Measurements from ENCODE around the gene PHLPP1.

The PHLPP1 gene

DNA sequence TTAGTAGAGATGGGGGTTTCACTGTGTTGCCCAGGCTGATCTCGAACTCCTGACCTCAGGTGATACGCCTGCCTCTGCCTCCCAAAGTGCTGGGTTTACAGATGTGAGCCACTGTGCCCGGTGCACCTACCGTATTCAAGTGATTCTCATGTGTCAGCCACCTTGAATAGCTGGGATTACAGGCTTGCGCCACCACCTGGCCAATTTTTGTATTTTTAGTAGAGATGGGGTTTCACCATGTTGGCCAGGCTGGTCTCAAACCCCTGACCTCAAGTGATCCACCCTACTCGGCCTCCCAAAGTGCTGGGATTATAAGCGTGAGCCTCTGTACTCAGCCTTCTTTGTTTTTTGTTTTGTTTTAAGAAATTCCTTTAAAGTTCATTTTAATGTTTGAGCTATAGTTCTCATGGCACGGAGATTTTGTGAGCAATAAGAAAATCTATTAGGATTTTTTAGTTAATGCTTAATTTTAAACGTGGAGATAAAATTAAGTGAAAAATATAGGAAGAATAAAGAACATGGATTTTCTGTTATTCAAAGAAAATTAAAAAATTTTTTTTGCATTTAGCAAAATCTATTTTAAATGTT lies 242.6 kb downstream of the PHLPP1 start:
- TF ChIP-seq ZFX (IDR thresholded peaks at IDR 0.05; ENCODE audit: borderline replicate concordance), result no peak
- TF ChIP-seq, protein P1, sequence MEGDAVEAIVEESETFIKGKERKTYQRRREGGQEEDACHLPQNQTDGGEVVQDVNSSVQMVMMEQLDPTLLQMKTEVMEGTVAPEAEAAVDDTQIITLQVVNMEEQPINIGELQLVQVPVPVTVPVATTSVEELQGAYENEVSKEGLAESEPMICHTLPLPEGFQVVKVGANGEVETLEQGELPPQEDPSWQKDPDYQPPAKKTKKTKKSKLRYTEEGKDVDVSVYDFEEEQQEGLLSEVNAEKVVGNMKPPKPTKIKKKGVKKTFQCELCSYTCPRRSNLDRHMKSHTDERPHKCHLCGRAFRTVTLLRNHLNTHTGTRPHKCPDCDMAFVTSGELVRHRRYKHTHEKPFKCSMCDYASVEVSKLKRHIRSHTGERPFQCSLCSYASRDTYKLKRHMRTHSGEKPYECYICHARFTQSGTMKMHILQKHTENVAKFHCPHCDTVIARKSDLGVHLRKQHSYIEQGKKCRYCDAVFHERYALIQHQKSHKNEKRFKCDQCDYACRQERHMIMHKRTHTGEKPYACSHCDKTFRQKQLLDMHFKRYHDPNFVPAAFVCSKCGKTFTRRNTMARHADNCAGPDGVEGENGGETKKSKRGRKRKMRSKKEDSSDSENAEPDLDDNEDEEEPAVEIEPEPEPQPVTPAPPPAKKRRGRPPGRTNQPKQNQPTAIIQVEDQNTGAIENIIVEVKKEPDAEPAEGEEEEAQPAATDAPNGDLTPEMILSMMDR (IDR thresholded peaks at IDR 0.05), result peak; percentile 80

GRCh38 chr18:62959481-62959880 lies 244.1 kb downstream of the PHLPP1 start:
- TF ChIP-seq ZFX (IDR thresholded peaks at IDR 0.05; ENCODE audit: borderline replicate concordance), result no peak
- TF ChIP-seq, protein P1 (IDR thresholded peaks at IDR 0.05), result no peak
- no peak overlapping the region for H3K27ac ChIP-seq

More for the DNA sequence above, 242.6 kb downstream of the PHLPP1 start:
- H3K27ac ChIP-seq, result no peak overlapping the region

DNA sequence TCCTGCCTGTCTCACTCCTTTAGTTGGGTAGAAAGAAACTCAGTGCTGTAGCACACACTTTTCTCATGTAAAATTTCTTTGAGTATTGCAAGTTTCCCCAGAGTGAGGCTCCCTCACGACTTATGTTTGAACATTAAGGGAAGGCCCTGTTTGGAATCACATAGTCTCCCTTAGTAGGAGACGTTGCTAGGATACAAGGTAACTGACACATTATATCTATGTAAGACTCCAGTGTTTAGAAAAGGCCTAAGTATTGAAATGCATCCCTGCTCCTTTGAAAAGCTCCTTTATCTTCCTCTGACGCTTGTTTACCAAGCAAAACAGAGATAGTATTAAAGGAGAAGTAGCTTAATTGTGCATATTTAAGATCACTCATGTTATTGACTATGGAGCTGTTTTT lies 248.2 kb downstream of the PHLPP1 start:
- no peak overlapping the region for H3K27ac ChIP-seq
- no peak for TF ChIP-seq ZFX (IDR thresholded peaks at IDR 0.05; ENCODE audit: borderline replicate concordance)
- TF ChIP-seq, protein P1 (IDR thresholded peaks at IDR 0.05), result no peak

- H3K27ac ChIP-seq, result no peak overlapping the region
- TF ChIP-seq, protein P1 (IDR thresholded peaks at IDR 0.05), result no peak
- no peak for TF ChIP-seq ZFX (IDR thresholded peaks at IDR 0.05; ENCODE audit: borderline replicate concordance)
Measured at GRCh38 chr18:62964432-62964831, 249.1 kb downstream of the PHLPP1 start.

- TF ChIP-seq, protein P1 (IDR thresholded peaks at IDR 0.05), result no peak
- TF ChIP-seq ZFX (IDR thresholded peaks at IDR 0.05; ENCODE audit: borderline replicate concordance), result no peak
- no peak overlapping the region for H3K27ac ChIP-seq
Measured at GRCh38 chr18:62967089-62967488, 251.7 kb downstream of the PHLPP1 start.

DNA sequence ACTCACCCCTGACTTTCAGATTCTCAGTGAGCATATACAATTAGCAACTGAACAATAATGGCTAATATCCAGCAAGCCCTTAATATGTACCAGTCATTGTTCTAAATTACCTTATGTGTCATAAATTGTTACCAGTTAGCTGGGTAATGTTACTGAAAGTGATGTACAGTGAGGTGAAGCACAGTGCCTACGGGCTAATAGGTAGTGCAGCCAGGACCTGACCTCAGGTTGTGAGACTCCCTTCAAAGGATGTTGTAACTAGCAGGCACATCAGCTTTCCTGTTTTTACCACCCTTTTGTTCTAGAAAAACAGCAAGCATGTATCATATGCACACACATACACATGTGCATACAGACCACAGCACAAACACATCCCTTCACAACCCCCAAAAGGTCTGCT lies 258.3 kb downstream of the PHLPP1 start:
- TF ChIP-seq ZFX (IDR thresholded peaks at IDR 0.05; ENCODE audit: borderline replicate concordance), result no peak
- TF ChIP-seq, protein P1 (IDR thresholded peaks at IDR 0.05), result no peak
- H3K27ac ChIP-seq, result no peak overlapping the region

GRCh38 chr18:62974388-62974787 lies 259.0 kb downstream of the PHLPP1 start:
- TF ChIP-seq, protein P1 (IDR thresholded peaks at IDR 0.05), result no peak
- no peak for TF ChIP-seq ZFX (IDR thresholded peaks at IDR 0.05; ENCODE audit: borderline replicate concordance)
- H3K27ac ChIP-seq, result no peak overlapping the region

All from 22Rv1 (cell line).